Right forelimb (tissue), 1 donor: ENCODE data around the gene TMEM183A.

Experiments
- DNase-seq: peaks from one replicate; pipeline ENCODE4 v3.0.0-alpha.2; 2018

The TMEM183A gene

DNA sequence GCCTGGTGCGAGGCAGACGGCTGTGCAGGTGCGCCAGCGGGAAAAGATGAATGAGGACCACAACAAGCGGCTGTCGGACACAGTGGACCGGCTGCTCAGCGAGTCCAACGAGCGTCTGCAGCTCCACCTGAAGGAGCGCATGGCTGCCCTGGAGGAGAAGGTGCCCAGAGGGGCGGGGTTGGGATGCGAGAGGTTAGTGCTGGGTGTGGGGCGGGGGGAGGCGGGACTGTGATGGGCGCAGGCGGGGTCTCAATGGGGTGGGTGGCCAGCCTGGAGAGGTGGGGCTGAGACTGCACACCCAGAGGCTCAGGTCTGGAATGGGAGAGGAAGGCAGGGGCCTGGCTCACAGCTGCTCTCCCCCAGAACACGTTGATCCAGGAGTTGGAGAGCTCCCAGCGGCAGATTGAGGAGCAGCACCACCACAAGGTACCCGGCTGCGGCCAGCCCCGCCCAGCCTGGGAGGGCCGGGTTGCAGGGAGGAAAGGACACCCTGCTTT lies 41.4 kb downstream of the TMEM183A start:
- no peak for DNase-seq

DNA sequence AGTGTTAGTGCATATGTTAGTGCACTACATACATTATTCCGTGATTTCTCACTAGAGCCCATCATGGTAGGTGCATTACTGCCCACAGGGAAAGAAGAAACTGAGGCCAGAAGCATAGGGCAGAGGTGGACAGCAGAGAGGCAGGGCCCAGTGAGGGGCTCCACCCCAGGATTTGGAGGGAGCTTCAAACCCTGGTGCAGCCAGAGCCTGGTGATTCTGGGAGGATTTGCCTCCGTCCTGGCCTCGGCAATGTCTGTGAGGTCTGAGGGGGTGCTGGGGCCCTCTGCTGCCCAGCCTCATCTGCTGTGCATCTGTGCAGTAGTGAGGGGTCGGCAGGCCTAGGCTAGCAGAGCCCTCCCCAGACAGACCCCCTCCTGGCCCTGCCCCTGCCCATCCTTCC lies 41.9 kb downstream of the TMEM183A start:
- no peak for DNase-seq

DNA sequence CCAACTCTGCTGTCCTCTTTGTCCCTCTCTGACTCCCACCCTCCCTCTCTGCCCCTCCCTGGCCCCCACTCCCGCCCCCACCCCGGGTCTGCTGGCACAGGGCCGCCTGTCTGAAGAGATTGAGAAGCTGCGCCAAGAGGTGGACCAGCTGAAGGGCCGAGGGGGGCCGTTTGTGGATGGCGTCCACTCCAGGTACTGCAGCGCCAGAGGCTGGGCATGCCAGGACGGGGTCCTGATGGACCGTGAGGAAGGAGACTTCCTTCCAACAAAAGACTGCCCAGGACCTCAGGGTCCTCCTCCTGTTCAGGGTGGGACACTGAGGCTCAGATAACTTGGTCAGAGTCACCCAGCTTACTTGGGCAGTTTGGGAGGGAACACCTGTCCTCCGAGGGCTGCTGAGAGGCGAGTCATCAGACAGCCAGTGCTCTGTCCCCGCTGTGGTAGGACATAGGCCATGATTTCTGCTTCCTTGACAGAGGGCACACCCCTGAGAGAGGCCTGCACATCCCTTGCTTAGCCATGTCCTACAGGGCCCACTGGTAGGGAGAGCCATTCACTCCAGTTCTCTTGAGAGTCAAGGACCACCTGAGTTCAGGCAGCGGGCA lies 42.5 kb downstream of the TMEM183A start:
- DNase-seq, result no peak

DNA sequence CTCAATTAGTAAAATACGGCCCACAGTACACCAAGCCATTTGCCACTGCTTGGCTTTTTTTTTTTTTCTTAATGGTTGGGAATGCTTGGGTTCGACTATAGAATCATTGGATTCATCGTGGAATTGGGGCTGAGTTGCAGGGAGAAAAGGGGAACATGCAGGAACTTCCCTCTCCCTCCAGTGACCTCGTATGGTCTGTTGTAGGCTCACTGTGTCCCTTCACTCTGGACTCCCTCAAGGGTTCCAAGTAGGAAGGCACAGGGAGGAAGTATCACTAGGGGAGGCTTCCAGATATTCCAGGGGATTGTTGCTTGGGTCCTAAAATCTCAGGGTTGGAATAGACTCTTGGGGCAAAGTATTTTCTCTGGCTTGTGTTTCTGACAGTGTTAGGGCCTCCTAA lies 43.7 kb downstream of the TMEM183A start:
- no peak for DNase-seq

DNA sequence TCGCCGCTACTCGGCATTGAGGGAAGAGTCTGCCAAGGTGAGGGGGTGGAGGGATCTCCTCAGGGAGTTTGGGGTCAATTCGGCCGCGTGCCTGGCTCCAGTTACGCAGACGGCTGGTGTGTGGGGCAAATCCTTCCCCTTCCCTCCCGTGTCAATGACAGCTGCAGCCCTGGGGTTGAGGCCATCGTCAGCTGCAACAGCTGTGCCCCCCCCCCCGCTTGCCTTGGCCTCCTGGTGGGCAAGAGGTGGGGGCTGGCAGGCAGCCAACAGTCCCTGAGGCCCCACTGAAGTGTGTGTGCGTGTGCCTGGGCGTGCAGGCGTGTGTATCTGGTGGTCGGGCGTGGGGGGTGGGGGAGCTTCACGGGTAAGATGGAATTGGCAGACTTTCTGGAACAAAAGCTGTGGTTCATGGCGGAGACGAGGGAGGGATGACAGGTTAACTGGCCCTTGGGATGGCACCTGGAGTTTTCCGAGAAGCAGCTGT lies 44.7 kb downstream of the TMEM183A start:
- DNase-seq, result peak; percentile 82

DNA sequence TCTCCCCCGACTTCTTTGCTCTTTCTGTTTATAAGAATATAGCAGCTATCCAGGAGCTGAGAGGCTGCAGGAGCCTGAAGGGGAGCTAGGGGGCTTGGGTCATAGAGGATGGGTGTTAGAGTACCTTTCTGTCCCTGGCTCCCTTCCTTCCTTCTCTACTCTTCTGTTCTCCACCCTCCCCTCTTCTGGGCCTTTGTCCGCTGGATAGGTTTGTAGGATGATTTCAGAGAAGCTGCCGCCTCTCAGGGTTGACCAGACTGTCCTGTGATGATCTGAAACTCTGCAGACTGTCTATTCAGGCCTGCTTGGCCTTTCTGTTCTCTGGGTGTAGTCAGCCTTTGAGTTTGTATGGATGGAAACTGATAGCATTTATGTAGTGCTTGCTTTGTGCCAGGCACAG lies 45.4 kb downstream of the TMEM183A start:
- DNase-seq, result no peak

DNA sequence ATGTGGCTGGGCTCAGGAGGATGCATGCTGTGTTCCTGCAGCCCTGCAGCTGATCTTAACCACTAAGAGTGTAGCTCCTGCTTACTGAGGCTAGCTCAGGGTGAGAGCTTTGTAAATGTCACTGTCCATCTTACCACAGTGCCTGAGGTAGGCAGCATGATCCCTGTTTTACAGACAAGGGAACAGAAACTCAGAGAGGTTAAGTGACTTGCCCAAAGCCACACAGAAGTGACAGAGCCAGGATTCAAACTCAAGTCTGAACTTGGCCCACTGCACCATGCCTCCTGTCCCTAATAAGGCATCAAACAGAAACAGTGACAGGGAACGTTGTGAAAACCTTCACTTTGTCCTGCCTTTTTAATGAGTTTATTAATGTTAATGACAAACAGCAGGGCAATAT lies 47.0 kb downstream of the TMEM183A start:
- DNase-seq, result no peak

DNA sequence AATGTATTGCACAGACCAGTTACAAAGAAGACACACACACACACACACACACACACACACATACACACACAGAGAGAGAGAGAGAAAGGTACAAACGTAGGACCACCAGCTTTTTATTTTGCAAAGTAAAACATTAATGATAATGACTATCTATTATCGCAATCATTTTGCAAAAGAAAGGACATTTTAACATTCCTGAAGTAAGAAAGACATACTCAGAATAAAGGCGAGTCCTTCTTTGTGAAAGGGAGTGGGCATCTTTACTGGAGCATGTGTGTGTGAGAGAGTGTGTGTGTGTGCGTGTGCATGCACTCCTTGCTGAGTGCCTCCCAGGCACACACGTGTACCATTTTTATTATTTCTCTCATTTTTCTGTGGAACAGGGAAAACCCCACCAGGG lies 47.5 kb downstream of the TMEM183A start:
- no peak for DNase-seq

DNA sequence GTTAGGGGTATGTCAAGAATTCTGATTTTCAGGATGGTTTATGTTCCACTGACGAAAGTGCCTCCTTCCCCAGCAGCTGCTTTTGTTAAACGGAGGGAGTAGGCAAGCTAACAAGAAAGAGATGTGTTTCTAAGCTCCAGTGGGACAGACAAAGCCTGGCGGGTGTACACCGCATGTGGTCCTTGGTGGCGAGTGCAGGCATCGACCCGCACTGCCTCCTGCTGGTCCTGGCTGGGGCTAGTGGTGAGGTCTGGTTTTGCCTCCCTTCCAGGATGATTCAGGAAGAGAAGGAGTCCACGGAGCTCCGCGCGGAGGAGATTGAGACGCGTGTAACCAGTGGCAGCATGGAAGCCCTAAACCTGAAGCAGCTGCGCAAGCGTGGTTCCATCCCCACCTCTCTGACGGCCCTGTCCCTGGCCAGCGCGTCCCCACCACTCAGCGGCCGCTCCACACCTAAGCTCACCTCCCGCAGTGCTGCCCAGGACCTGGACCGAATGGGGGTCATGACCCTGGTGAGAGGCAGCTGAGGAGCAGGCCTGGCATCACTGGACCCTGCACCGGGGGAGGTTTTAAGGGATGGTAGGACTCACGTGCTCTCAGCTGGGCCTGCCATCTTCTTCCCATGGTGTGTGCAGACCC lies 48.1 kb downstream of the TMEM183A start:
- no peak for DNase-seq

DNA sequence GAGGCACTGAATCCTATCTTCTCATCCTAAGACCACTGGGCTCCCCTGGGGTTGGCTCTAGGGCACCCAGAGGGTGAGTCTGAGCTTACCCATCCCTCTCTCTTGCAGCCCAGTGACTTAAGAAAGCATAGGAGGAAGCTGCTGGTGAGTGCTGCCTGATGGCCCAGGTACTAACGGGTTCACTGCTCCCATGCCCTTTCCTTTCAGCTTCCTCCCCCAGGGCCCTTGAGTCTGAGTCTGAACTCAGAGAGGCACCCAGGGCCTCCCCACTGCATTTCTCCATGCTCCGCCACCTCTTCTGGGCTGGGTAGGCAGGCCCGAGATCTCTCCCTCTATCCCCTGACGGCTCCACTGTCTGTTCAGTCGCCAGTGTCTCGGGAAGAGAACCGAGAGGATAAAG lies 48.8 kb downstream of the TMEM183A start:
- DNase-seq, result no peak

DNA sequence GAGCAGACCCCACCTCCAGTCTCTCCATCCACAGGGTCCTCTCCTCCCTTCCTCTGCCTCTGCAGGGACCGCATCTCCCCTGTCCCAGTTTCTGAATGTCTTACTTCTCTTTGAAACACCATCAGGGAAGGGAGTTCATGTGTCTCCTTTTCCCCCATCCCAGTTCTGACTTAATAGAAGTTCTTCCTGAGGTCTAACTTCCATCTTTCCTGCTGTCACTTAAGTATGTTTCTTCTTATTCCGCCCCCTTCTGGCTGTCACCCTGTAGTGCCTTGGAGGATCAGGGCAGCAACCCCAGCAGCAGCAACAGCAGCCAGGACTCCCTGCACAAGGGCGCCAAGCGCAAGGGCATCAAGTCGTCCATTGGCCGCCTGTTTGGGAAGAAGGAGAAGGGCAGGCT lies 49.3 kb downstream of the TMEM183A start:
- DNase-seq, result no peak

DNA sequence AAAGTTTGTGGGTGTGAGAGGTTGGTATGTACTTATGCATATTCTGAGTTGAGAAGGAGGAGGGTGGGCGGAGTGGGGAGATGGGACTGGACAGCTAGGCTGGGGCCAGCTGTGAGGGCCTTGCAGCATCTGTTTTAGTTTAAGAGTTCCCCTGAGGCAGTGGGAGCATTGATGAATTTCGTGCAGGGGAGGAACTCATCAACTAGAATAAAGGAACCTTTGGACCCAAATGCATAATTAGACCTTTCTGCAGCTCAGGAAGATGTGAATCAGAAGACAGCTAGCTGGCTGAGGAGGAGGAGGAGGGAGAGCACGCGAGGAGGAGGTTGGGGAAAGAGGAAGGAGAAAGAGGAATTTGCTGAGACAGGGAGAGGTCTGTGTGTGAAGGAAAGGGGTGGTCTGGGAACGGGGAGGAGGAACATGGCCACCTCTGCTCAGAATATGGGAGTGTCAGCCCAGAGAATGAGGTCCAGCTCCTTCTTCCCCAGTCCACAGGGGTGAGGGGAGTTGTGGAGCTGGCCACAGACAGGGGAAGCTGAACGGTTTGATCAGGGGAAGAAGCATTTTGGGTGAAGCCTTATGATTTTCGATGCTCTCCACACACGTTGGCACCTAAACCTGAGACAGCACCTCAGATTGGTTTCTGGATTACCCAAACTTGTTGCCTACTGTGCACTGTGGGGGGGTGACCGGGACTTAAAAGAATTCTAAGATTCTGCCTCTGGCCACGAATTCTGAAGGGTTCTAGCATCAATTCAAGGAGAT lies 50.9 kb downstream of the TMEM183A start:
- peak; percentile 54 for DNase-seq

DNA sequence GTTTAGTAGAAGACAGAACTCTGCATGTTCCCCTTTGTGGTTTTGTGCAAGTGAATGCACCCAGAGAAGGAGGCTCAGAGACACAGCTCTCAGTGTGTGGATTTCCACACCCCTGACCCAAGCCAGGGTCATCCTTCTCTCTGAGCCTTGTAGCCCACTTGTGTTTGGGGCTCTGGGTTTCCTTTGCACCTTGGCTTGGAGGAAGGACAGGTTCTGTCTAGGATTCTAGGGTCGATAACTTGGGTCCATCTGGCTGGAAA lies 51.4 kb downstream of the TMEM183A start:
- DNase-seq, result no peak

DNA sequence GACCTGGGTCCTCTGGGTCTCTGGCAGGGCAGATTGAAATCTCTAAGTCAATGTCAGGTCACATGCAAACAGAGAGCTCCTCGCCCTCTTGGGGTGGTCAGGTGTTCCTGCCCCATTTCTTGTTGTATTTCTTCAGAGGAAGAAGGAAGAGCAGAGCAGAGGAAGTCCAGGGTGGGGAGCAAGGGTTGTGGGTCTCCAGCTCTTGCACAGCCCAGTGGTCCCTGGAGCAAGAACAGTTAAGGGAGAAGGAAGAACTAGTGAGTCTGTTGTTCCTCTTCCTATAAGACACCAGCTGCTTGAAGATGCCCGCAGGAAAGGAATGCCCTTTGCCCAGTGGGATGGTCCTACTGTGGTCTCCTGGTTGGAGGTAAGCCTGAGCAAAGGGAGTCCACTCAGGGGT lies 52.3 kb downstream of the TMEM183A start:
- no peak for DNase-seq

DNA sequence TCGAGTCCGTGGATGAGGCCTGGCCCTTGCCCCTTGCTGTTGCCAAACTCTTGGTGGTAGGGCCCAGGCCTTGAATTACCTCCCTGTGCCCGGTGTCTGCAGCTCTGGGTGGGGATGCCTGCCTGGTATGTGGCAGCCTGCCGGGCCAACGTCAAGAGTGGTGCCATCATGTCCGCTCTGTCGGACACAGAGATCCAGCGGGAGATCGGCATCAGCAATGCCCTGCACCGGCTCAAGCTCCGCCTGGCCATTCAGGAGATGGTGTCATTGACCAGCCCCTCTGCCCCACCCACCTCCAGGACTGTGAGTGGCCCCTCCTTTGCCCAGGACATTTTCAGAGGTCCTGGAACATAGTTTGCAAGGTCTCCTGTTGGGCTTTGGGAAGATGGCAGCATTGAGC lies 52.9 kb downstream of the TMEM183A start:
- DNase-seq, result no peak

DNA sequence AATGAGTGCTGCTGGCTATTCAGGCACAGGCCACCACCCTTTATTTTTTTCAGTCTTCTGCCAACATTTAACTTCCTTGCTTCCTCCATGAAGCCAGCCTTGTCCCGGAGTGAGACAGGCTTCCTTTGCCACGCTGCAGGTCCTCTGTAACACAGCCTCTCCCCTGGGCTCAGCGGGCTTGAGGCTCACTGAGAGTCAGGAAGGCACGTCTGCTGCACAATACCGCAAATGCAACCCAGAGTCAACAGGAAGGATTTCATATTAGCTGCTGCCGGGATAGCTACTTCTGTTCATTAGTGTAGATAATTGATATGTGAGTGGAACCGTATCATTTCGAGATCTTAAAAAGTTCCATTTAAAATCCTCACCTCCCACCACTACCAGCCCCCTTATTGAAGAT lies 56.1 kb downstream of the TMEM183A start:
- no peak for DNase-seq

DNA sequence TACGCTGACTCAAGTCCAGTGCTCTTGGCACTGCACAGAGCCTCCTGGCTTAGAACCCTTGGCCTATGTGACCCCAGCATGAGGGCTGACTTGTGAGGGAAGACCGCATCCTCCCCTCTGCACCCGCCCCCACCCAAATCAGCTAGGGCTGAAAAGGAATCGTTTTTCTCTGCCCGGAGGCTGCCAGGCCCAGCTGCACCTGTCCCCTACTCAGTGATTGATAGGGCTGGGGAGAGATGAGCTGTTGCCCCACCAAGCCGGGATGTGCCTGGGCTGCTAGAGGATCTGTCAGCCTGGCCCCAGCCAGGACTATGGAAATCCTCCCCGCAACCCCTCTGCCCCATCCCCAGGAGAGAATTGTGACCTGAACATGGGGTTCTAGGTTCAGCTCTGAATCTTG lies 58.0 kb downstream of the TMEM183A start:
- no peak for DNase-seq

DNA sequence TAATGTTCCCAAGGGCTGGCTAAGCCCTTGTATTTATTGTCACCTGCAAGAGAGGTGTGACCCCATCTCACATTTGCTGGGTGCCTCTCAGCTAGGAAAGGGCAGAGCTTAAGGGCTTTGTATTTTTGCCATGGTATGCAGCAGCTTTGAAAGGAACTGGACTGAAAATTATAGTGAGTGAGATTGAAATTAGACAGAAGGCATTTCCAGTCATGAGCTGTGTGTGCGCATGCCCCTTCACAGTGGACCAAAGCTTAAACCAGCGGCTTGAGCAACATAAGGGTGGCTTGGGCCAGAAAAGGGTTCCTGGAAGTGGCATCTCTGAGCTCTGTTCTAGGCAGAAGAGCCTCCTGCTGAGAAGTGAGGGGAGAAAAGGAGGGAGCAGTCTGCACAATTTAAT lies 58.8 kb downstream of the TMEM183A start:
- no peak for DNase-seq

DNA sequence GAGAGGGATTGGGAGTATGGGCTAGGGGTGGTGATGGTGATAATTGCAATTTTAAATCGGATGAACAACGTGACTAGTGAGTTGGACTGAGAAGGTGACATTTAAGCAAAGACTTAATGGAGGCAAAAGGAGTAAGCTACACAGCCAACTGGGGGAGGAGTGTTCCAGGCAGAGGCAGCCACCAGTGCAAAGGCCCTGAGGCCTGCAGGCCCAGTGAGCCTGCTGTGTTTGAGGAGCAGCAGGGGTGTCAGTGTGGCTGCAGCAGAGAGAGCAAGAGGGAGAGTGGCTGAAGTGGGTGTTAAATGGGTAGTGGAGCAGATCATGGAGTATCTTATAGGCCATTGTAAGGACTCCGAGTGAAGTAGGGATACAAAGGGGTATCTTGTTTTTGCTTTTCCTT lies 59.8 kb downstream of the TMEM183A start:
- DNase-seq, result no peak

DNA sequence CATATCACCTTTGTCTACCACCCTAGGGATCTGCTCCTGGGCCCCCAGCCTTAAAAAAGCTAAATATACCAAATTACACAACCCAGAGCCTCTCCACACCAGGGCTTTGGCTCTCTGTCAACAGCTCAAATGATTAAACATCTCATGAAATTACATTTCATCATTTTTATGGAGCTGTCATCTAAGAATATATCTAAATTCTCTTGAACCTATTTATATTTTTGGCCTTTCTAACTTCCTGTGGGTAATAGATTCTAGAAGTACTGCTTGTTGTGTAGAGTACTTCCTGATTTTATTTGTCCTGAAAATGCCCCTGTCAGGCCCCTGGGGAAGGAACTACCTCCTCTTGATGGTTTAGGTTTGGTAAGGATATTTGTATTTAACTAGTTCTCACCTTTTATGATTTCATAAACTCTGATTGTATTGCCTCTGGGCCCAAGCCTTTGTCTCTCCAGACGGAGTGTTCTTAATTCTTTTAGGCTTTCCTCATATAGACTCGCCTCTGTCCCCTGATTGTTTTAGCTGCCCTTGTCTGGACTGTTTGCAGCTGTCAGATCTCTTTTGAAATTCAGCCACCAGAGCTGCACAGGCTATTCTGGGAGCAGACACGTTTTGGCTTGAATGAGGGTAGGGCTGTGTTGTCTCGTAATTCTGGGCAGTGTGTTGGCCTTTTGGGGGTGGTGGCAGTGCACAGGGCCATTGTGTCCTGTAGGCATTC lies 62.0 kb downstream of the TMEM183A start:
- peak; percentile 55 for DNase-seq

DNA sequence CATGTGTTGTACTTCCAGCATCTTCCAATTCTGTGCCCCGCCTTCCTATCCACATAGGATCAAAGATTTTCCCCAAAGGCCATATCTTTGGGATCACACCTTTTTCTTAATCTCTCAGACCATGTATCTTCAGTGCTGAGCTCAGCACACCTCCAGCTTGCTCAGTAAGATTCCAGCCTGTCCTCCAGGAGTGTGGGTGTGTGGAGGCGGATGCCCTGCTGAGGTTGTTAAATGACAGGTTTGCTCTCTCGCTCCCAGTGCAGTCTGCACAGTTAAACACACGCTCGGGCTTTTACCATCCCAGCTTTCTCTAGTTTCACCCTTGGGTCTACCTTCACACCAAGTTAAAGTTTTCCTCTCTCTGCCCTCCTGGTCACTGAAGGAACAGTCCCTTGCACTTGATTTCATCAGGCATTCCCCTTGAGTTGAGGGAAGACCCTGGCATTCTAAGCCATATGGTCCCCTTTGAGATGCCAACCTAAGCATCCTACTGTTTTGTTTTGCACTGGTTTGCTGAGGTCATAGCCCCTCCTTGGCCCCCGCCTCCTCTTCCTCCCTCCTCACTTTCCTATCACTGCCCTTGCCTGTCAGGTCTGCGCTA lies 64.9 kb downstream of the TMEM183A start:
- DNase-seq, result no peak

DNA sequence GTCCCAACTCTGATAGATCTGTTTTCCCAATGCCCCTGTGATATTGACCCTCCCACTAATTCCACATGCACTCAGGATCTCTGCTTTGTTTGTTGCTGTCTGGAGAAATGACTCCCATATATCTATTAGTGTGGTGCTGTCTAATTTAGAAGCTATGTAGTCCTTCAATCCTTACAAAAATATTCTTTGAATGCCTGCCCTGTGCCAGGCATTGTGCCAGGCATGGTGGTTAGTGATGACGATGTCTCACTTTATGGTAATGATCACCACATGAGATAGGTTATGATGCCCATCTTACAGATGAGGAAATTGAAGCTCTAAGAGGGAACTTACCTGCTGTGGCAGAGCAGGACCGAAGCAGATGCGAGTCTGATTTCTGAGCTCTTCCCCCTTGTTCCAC lies 65.7 kb downstream of the TMEM183A start:
- no peak for DNase-seq

DNA sequence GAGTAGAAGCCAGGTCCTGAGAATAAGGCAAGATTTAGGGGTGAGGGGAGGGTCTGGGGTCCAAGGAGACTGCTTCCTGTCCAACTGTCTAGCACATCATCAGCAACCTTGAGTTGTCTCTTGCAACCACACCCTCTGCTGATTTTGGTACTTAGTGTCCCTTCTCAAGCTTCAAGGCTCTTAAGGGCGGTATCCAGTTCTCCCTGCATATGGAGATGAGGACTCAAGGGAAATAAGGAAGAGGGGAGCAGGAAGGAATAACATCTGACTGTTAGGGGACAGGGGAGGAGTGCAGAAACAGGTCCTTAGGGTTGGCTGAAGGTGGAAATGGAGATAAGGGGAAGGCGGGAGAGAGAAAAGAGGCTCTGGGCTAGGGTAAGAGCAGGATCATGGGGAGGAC lies 66.3 kb downstream of the TMEM183A start:
- no peak for DNase-seq
